ENCODE measurements around the gene STAT4.

GRCh38 chr2:191008286-191008685 lies 142.5 kb downstream of the STAT4 start:
- TF ChIP-seq POLR2AphosphoS5 (IDR thresholded peaks at IDR 0.05; ENCODE audit: low read depth, low read length) (0 out of 2 replicates have a peak, but pooled peaks have one; percentile 53), POLR2A (IDR thresholded peaks at IDR 0.05; ENCODE audit: low read depth, low read length) (peak; percentile 27; the same call in 1 of the 2 replicates)
